OCI-LY3 (cell line): ENCODE data around the gene STX19.
"Not testable (repeated sequence)": the region's sequence is repeated elsewhere in the genome, so short reads cannot be mapped to it uniquely, and the experiment has no call there.

Experiments used
- H2AFZ ChIP-seq: fragments of 200-600, 300-600 bp; shearing (Covaris generic); 2 replicates; pipeline ENCODE4 v1.6.0; 2014; ENCODE audit warnings: antibody characterized with exemption, low read depth, low read length
- H3K27ac ChIP-seq: fragments of 200-600, 300-600 bp; sonication (generic); 2 replicates; pipeline ENCODE4 v1.5.1; 2014; ENCODE audit warnings: mild to moderate bottlenecking, low read length, moderate library complexity, mixed read lengths
- H3K27me3 ChIP-seq: fragments of 200-600, 300-600 bp; sonication (generic); 2 replicates; pipeline ENCODE4 v1.6.1; 2014; ENCODE audit warnings: low read depth, low read length, mixed read lengths
- H3K36me3 ChIP-seq: fragments of 200-600, 300-600 bp; sonication (generic); replicated peaks from 2 replicates; pipeline ENCODE3; 2014; ENCODE audit warnings: low read depth, low read length, mixed read lengths
- H3K4me1 ChIP-seq: fragments of 300-600, 200-600 bp; sonication (generic); 2 replicates; pipeline ENCODE4 v1.6.1; 2014; ENCODE audit warnings: low read length, mixed read lengths
- H3K4me2 ChIP-seq: fragments of 200-600, 300-600 bp; sonication (generic); 2 replicates; pipeline ENCODE4 v1.6.1; 2014; ENCODE audit warnings: low read length, mixed read lengths
- H3K4me3 ChIP-seq: fragments of 300-600, 200-600 bp; sonication (generic); 2 replicates; pipeline ENCODE4 v1.5.1; 2014; ENCODE audit warnings: antibody characterized with exemption, mild to moderate bottlenecking, low read length, moderate library complexity
- H3K79me2 ChIP-seq: fragments of 300-600, 200-600 bp; shearing (Covaris generic); 2 replicates; pipeline ENCODE4 v1.6.1; 2014; ENCODE audit warnings: mild to moderate bottlenecking, low read length, mixed read lengths
- H3K9ac ChIP-seq: fragments of 300-600, 200-600 bp; shearing (Covaris generic); 2 replicates; pipeline ENCODE4 v1.6.0; 2014; ENCODE audit warnings: mild to moderate bottlenecking, low read length, moderate library complexity
- H3K9me3 ChIP-seq: fragments of 200-600, 300-600 bp; shearing (Covaris generic); 2 replicates; pipeline ENCODE4 v1.6.1; 2014; ENCODE audit warnings: low read length, mixed read lengths; ENCODE audit not compliant: insufficient read depth
- H4K20me1 ChIP-seq: fragments of 200-600, 300-600 bp; sonication (generic); 2 replicates; pipeline ENCODE4 v1.6.1; 2016; ENCODE audit warnings: low read length, mixed read lengths; ENCODE audit not compliant: insufficient read depth
- EZH2phosphoT487 ChIP-seq: fragments of 200-600 bp; shearing (Covaris generic); IDR thresholded peaks from 2 replicates; pipeline ENCODE4 v1.6.1; 2018; ENCODE audit warnings: antibody characterized with exemption, mixed run types, low read depth
- TF ChIP-seq, protein P1 (sequence below): fragments of 200-600, 300-600 bp; sonication (generic); IDR thresholded peaks from 2 replicates; pipeline ENCODE4 v1.5.1; 2014; ENCODE audit warnings: antibody characterized with exemption, low read length, low read depth

The STX19 gene

DNA sequence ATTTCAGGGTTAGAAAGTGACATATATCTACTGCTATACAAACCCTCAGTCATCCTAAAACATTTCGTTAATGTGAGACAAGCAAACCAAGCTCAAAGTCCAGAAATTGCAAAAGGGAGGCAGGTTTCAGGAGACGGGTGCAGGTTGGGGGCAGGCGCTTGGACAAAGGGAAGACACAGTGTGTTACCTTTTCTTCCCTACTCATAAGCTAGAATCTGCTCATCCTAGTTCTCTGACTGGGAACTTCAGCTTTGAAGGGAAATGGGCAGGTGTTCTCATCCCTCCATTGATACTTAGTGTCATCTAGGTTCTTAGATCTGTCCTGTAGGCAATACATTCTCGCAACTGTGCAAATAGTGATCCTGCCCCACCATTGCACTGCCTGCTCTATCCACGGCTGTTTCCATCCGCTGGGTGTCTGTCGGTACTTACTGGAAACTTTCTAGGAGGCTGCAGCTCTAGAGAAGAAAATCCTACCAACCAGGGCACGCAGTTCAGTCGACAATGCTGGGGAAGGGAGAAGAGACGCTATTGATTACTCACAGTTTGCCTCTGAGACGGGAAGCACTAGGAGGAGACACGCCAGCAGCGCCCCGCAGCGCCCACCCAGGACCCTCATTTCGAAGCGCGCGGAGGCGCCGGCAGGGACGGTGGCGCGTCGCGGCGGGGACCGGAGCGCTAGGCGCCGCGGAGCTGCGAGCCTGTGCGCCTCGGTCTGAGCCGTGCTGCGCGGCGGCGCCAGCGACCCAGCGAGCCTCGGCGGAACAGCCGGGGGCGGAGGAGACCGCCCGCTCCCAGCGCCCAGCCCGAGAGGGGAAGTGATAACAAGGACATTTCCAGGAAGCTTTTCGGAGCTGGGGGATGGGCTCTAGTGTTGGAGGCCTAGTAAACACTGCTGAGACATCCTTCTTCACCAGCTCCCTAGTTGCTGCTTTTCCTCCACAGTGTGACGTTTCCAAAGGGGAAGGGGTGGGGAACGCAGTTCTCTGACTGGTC is 55.0 kb downstream of the STX19 start, which contains the start of gene PROS1:
Gene PROS1, minus strand, starts transcription at position 766 of the 996 bp plus-strand sequence. Its CDS starts 147 bp downstream, at position 619.
- Histone ChIP-seq H3K79me2 (no peaks in the 10 kb centered on the region), H3K9me3 (no peaks in the 10 kb centered on the region), H3K9ac (peak within 1 kb of the TSS; percentile 83), H4K20me1 (no peaks in the 10 kb centered on the region), H3K36me3 (no peaks in the 10 kb centered on the region), H3K4me3 (peak within 1 kb of the TSS; percentile 90), H3K4me1 (peaks cover 14% of the 10 kb centered on the region), H3K4me2 (peak within 1 kb of the TSS; percentile 99), H3K27ac (no peak within 1 kb of the TSS), H2AFZ (peak within 1 kb of the TSS; percentile 99), H3K27me3 (peaks cover 4% of the 10 kb centered on the region; the same call in 1 of the 2 replicates)
- TF ChIP-seq, protein P1, sequence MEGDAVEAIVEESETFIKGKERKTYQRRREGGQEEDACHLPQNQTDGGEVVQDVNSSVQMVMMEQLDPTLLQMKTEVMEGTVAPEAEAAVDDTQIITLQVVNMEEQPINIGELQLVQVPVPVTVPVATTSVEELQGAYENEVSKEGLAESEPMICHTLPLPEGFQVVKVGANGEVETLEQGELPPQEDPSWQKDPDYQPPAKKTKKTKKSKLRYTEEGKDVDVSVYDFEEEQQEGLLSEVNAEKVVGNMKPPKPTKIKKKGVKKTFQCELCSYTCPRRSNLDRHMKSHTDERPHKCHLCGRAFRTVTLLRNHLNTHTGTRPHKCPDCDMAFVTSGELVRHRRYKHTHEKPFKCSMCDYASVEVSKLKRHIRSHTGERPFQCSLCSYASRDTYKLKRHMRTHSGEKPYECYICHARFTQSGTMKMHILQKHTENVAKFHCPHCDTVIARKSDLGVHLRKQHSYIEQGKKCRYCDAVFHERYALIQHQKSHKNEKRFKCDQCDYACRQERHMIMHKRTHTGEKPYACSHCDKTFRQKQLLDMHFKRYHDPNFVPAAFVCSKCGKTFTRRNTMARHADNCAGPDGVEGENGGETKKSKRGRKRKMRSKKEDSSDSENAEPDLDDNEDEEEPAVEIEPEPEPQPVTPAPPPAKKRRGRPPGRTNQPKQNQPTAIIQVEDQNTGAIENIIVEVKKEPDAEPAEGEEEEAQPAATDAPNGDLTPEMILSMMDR, result peak; percentile 26; the same call in 1 of the 2 replicates
- TF ChIP-seq EZH2phosphoT487, result no peak

DNA sequence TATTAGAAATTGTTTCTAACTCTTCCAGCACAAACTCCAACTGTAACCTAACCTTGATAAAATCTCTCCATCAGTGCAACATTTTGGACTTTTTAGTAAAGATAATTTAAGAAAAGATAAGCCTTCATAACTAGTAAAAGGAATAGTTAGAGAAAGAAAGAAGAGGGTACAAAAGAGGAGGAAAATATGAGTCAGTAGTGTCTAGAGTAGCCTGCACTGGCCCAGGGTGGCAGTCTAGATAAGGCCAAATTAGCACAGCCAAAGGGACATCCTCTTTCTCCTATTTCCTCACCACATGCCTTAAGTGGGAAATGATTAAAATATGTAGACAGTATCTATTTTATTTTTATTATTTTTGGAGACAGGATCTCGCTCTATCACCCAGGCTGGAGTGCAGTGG is 58.4 kb downstream of the STX19 start:
- H3K9me3 ChIP-seq, result no peaks in the 10 kb centered on the region
- H2AFZ ChIP-seq, result no peak overlapping the region
- no peaks in the 10 kb centered on the region for H3K36me3 ChIP-seq
- H3K9ac ChIP-seq, result no peak overlapping the region
- TF ChIP-seq EZH2phosphoT487, result no peak
- H3K4me1 ChIP-seq, result peaks cover 6% of the 10 kb centered on the region; the same call in 1 of the 2 replicates
- H3K4me2 ChIP-seq, result no peak overlapping the region
- H3K27ac ChIP-seq, result no peak overlapping the region
- H3K27me3 ChIP-seq, result peaks cover 4% of the 10 kb centered on the region; the same call in 1 of the 2 replicates
- H4K20me1 ChIP-seq, result no peaks in the 10 kb centered on the region
- H3K4me3 ChIP-seq, result no peak overlapping the region
- no peaks in the 10 kb centered on the region for H3K79me2 ChIP-seq

DNA sequence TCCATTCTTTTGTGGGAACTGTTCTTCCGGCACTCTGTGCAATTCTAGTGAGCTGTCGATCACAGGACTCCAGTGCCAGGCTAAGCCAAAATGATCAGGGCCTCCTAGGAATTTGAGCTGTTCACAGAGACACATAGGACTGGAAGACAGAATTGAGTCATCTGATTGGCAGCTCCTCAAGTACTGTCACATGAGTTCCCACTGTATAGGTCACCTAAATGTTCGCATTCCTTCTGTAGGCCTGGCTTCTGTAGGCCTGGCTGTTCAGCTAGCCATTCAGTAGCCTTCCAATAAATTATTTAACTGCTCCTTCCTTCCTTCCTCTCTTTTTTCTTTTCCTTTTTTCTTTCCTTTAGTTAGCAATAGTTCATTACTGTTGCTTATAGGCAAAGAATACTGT is 59.0 kb downstream of the STX19 start:
- Histone ChIP-seq H3K4me1 (peaks cover 6% of the 10 kb centered on the region; the same call in 1 of the 2 replicates), H3K9ac (no peak overlapping the region), H3K79me2 (no peaks in the 10 kb centered on the region), H2AFZ (no peak overlapping the region), H3K27ac (no peak overlapping the region), H3K27me3 (peaks cover 4% of the 10 kb centered on the region; the same call in 1 of the 2 replicates), H3K4me3 (no peak overlapping the region), H3K9me3 (no peaks in the 10 kb centered on the region), H3K36me3 (no peaks in the 10 kb centered on the region), H3K4me2 (no peak overlapping the region), H4K20me1 (no peaks in the 10 kb centered on the region)
- TF ChIP-seq EZH2phosphoT487, result no peak
- TF ChIP-seq, protein P1, result no peak

DNA sequence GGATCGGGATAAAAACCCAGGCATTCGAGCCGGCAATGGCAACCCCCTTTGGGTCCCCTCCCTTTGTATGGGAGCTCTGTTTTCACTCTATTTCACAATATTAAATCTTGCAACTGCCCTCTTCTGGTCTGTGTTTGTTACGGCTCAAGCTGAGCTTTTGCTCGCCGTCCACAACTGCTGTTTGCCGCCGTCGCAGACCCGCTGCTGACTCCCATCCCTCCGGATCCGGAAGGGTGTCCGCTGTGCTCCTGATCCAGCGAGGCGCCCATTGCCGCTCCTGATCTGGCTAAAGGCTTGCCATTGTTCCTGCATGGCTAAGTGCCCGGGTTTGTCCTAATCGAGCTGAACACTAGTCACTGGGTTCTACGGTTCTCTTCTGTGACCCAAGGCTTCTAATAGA is 63.3 kb downstream of the STX19 start:
- H3K9ac ChIP-seq, H3K4me1 ChIP-seq, H3K27me3 ChIP-seq, H3K4me2 ChIP-seq, H3K79me2 ChIP-seq, H4K20me1 ChIP-seq, H3K9me3 ChIP-seq, H2AFZ ChIP-seq, H3K36me3 ChIP-seq, H3K27ac ChIP-seq, H3K4me3 ChIP-seq: not testable (repeated sequence)
